ENCODE measurements around the gene ARL15.

Gene ARL15

DNA sequence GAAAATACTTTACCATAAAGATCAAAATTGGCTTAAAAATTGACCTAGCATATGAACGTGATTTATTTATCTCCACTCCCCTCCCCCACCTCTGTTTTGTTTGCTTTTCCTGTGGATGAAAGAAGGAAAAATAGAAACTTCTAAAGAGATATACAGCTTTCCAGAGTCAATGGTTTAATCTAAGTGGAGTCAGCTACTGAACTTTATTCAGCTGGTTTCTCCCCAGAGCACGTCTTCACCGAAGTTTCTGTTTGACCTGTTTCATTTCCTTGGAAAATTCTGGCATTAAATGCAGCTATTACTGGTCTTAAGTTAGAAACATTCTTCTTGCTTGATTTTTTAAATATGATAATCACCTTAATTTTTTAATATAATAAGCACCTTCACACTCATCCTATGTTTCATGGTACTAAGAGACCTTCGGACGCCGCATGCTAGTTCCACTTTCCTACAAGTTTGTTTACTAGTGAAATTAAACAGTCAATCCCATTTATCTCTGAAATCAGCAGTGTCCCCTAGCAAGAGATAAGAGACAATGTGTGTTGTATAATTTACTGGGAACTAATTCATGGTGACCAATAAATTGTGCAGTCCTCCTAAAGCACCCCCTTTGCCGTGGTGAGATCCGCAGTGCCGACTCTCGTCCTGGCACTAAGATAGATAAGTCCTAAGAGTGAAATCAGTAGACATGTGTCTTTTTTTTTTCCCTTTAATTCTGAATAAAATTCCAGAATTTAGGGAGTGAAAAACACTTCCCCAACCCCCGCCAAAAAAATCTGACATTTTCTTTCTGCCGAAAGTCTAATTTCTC, 89.9 kb downstream of the ARL15 start:
- no peaks in the 10 kb centered on the region for H3K4me1 ChIP-seq
- H3K27ac ChIP-seq = no peak overlapping the region
- H3K27me3 ChIP-seq (ENCODE audit: control insufficient read depth, insufficient read depth, low read length) = no peaks in the 10 kb centered on the region
- no peaks in the 10 kb centered on the region for H3K36me3 ChIP-seq (ENCODE audit: control insufficient read depth, insufficient read depth, low read length)
- TF ChIP-seq, protein P1, sequence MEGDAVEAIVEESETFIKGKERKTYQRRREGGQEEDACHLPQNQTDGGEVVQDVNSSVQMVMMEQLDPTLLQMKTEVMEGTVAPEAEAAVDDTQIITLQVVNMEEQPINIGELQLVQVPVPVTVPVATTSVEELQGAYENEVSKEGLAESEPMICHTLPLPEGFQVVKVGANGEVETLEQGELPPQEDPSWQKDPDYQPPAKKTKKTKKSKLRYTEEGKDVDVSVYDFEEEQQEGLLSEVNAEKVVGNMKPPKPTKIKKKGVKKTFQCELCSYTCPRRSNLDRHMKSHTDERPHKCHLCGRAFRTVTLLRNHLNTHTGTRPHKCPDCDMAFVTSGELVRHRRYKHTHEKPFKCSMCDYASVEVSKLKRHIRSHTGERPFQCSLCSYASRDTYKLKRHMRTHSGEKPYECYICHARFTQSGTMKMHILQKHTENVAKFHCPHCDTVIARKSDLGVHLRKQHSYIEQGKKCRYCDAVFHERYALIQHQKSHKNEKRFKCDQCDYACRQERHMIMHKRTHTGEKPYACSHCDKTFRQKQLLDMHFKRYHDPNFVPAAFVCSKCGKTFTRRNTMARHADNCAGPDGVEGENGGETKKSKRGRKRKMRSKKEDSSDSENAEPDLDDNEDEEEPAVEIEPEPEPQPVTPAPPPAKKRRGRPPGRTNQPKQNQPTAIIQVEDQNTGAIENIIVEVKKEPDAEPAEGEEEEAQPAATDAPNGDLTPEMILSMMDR (IDR thresholded peaks at IDR 0.05) = no peak
- H3K9me3 ChIP-seq (ENCODE audit: control insufficient read depth, low read length) = no peaks in the 10 kb centered on the region
- H3K4me2 ChIP-seq (ENCODE audit: low read length) = no peak overlapping the region
- H3K79me2 ChIP-seq = no peaks in the 10 kb centered on the region
- no peak overlapping the region for H2AFZ ChIP-seq
- no peak overlapping the region for H3K4me3 ChIP-seq (ENCODE audit: low read depth, low read length)
- no peak overlapping the region for H3K9ac ChIP-seq

DNA sequence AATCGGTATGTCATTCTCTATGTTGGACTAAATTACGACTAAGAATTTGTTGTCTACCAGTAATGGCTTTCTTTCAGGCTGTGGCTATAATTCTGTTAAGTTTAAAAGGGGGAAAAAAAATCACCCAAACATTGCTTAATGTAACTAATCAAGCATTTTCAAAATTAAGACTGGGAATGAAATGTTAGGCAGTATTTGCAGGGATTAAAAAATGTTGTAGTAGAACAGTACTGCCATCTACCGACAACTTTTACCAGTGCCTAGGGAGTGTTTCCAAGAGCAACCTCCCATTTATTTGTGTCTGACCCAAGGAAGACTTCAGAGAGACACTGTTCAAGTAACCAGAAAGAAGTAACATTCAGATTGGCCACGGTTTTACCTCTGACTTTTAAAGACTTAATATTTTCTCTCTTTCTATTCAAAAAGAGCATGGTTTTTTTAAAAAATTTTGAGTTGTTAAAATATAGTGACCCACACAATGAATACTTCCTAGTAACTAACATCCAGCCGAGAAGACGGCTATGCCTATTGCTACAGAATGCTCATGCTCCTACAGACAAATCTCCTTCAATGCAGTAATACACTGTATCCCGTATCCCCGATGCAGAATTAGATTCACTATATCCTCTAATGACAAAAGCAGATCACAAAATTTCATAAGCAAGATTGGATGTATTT, 92.4 kb downstream of the ARL15 start:
- H2AFZ ChIP-seq = no peak overlapping the region
- H3K4me3 ChIP-seq (ENCODE audit: low read depth, low read length) = no peak overlapping the region
- TF ChIP-seq, protein P1 (IDR thresholded peaks at IDR 0.05) = peak; percentile 61
- H3K4me2 ChIP-seq (ENCODE audit: low read length) = no peak overlapping the region
- H3K9me3 ChIP-seq (ENCODE audit: control insufficient read depth, low read length) = no peaks in the 10 kb centered on the region
- no peaks in the 10 kb centered on the region for H3K27me3 ChIP-seq (ENCODE audit: control insufficient read depth, insufficient read depth, low read length)
- H3K4me1 ChIP-seq = no peaks in the 10 kb centered on the region
- H3K27ac ChIP-seq = no peak overlapping the region
- H3K36me3 ChIP-seq (ENCODE audit: control insufficient read depth, insufficient read depth, low read length) = no peaks in the 10 kb centered on the region
- H3K9ac ChIP-seq = no peak overlapping the region
- H3K79me2 ChIP-seq = no peaks in the 10 kb centered on the region

DNA sequence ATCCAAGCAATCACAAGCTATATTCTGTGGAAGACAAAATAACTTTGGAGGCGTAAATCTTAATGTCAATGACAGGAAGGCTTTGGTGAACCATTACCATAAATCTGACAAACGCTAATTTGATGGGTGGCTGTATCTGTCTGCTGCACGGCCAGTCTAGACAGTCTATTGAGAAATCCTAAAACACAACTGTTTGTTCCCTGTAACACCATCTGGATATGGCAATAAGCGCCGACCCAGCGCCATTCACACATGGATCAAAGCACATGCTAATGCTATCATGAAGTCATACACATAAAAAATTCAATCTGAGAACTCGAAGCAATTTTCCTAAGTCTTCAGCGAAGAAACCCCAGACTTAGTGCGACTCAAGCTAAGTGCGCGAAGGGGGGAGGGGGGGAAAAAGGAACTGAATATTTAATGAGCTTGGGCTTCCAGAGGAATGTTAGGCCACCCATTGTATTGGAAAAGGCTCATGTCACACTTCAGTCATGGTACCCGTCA, 95.1 kb downstream of the ARL15 start:
- H3K27ac ChIP-seq = no peak overlapping the region
- H3K36me3 ChIP-seq (ENCODE audit: control insufficient read depth, insufficient read depth, low read length) = no peaks in the 10 kb centered on the region
- no peaks in the 10 kb centered on the region for H3K9me3 ChIP-seq (ENCODE audit: control insufficient read depth, low read length)
- no peak overlapping the region for H3K4me3 ChIP-seq (ENCODE audit: low read depth, low read length)
- H3K4me2 ChIP-seq (ENCODE audit: low read length) = no peak overlapping the region
- H3K79me2 ChIP-seq = no peaks in the 10 kb centered on the region
- no peaks in the 10 kb centered on the region for H3K27me3 ChIP-seq (ENCODE audit: control insufficient read depth, insufficient read depth, low read length)
- H3K4me1 ChIP-seq = no peaks in the 10 kb centered on the region
- H3K9ac ChIP-seq = no peak overlapping the region
- TF ChIP-seq, protein P1 (IDR thresholded peaks at IDR 0.05) = no peak
- no peak overlapping the region for H2AFZ ChIP-seq

DNA sequence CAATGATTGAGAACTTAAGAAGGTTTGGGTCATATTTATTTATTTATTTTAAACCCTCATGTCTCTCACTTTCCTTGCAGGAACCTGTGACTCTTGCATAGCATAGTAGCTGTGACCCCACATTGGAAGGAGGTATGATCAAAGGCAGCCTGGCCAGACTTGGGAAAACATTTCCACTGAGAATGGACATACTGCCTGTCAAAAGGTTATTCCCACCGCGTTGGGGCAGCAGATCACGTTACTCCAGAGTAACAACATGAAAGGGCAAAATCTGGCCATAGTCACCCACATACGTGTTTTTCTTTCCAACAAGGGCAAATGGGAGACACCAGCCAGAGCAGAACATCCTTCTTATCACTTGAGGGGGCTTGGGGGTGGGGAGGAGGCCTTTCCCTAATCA, 95.7 kb downstream of the ARL15 start:
- no peaks in the 10 kb centered on the region for H3K27me3 ChIP-seq (ENCODE audit: control insufficient read depth, insufficient read depth, low read length)
- no peaks in the 10 kb centered on the region for H3K79me2 ChIP-seq
- no peaks in the 10 kb centered on the region for H3K9me3 ChIP-seq (ENCODE audit: control insufficient read depth, low read length)

More for the DNA sequence above, 95.7 kb downstream of the ARL15 start:
- no peak overlapping the region for H3K27ac ChIP-seq
- H3K4me3 ChIP-seq (ENCODE audit: low read depth, low read length) = no peak overlapping the region
- no peak overlapping the region for H3K4me2 ChIP-seq (ENCODE audit: low read length)
- no peak overlapping the region for H2AFZ ChIP-seq
- H3K4me1 ChIP-seq = no peaks in the 10 kb centered on the region
- H3K9ac ChIP-seq = no peak overlapping the region
- H3K36me3 ChIP-seq (ENCODE audit: control insufficient read depth, insufficient read depth, low read length) = no peaks in the 10 kb centered on the region
- TF ChIP-seq, protein P1 (IDR thresholded peaks at IDR 0.05) = no peak

All from parathyroid adenoma (tissue), 2 donors.